ENCODE data around the gene FCN1.

FCN1 gene

GRCh38 chr9:134937566-134938345 is 20.0 kb upstream of the FCN1 start:
- Histone ChIP-seq H3K27me3 (ENCODE audit: insufficient read depth, low read depth, severe bottlenecking) (no peaks in the 10 kb centered on the region), H3K27ac (peak overlapping the region; percentile 90), H3K4me3 (ENCODE audit: low read depth, low read length) (no peak overlapping the region), H3K36me3 (no peaks in the 10 kb centered on the region), H3K9me3 (ENCODE audit: severe bottlenecking) (no peaks in the 10 kb centered on the region)
- DNase-seq = peak; percentile 23
- TF ChIP-seq CTCF (IDR thresholded peaks at IDR 0.05; ENCODE audit: low read depth, low read length) = no peak

GRCh38 chr9:134937164-134937555 is 19.4 kb upstream of the FCN1 start:
- Histone ChIP-seq H3K27ac (peak overlapping the region; percentile 90), H3K27me3 (ENCODE audit: insufficient read depth, low read depth, severe bottlenecking) (no peaks in the 10 kb centered on the region), H3K36me3 (no peaks in the 10 kb centered on the region), H3K4me3 (ENCODE audit: low read depth, low read length) (no peak overlapping the region), H3K9me3 (ENCODE audit: severe bottlenecking) (no peaks in the 10 kb centered on the region)
- peak; percentile 6 for DNase-seq
- no peak for TF ChIP-seq CTCF (IDR thresholded peaks at IDR 0.05; ENCODE audit: low read depth, low read length)

GRCh38 chr9:134936346-134937163 is 18.8 kb upstream of the FCN1 start:
- Histone ChIP-seq H3K9me3 (ENCODE audit: severe bottlenecking) (no peaks in the 10 kb centered on the region), H3K27ac (peak overlapping the region; percentile 90), H3K4me3 (ENCODE audit: low read depth, low read length) (peak overlapping the region; percentile 29), H3K36me3 (no peaks in the 10 kb centered on the region), H3K27me3 (ENCODE audit: insufficient read depth, low read depth, severe bottlenecking) (no peaks in the 10 kb centered on the region)
- no peak for TF ChIP-seq CTCF (IDR thresholded peaks at IDR 0.05; ENCODE audit: low read depth, low read length)
- DNase-seq = peak; percentile 80

GRCh38 chr9:134935701-134936345 is 18.1 kb upstream of the FCN1 start:
- Histone ChIP-seq H3K36me3 (no peaks in the 10 kb centered on the region), H3K27me3 (ENCODE audit: insufficient read depth, low read depth, severe bottlenecking) (no peaks in the 10 kb centered on the region), H3K9me3 (ENCODE audit: severe bottlenecking) (no peaks in the 10 kb centered on the region)

More at GRCh38 chr9:134935701-134936345, 18.1 kb upstream of the FCN1 start:
- TF ChIP-seq CTCF (IDR thresholded peaks at IDR 0.05; ENCODE audit: low read depth, low read length) = peak; percentile 16; the same call in 1 of the 2 replicates
- peak; percentile 78 for DNase-seq
- Histone ChIP-seq H3K4me3 (ENCODE audit: low read depth, low read length) (peak overlapping the region; percentile 29), H3K27ac (peak overlapping the region; percentile 90)

Data from WERI-Rb-1 (cell line).